NB4 (cell line): ENCODE results near the gene SREK1IP1.

Source experiments
- MYC ChIP-seq: IDR thresholded peaks from 2 replicates; pipeline ENCODE4 v1.6.1; 2011; ENCODE audit warnings: low read depth, low read length
- POLR2A ChIP-seq: IDR thresholded peaks from 2 replicates; pipeline ENCODE4 v1.6.1; 2011; ENCODE audit warnings: mild to moderate bottlenecking; ENCODE audit not compliant: insufficient read length; ENCODE audit errors: extremely low read depth
- TF ChIP-seq, protein P1 (sequence below): IDR thresholded peaks from one replicate; pipeline ENCODE4 v1.5.1; 2012; ENCODE audit warnings: low read depth, low read length

DNA sequence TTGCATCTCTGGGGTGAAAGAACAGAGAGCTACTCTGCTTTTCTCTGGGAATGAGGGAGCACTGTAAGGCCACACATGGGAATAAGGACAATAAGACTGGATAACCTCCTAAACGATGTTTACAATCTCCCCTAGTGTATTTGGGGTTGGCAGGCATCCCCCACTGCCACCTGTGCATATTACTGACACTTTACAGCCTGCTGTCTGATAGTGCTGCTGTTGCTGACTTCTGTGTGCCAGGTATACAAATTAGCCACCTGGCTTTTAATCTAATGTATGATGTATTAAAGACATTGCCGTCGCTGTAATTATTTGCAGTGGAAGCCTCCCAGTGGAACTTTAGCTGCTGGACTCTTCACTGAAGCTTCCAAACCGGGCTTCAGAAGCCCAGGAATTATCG is 82.6 kb downstream of the SREK1IP1 start:
- TF ChIP-seq, protein P1, sequence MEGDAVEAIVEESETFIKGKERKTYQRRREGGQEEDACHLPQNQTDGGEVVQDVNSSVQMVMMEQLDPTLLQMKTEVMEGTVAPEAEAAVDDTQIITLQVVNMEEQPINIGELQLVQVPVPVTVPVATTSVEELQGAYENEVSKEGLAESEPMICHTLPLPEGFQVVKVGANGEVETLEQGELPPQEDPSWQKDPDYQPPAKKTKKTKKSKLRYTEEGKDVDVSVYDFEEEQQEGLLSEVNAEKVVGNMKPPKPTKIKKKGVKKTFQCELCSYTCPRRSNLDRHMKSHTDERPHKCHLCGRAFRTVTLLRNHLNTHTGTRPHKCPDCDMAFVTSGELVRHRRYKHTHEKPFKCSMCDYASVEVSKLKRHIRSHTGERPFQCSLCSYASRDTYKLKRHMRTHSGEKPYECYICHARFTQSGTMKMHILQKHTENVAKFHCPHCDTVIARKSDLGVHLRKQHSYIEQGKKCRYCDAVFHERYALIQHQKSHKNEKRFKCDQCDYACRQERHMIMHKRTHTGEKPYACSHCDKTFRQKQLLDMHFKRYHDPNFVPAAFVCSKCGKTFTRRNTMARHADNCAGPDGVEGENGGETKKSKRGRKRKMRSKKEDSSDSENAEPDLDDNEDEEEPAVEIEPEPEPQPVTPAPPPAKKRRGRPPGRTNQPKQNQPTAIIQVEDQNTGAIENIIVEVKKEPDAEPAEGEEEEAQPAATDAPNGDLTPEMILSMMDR: no peak
- no peak for TF ChIP-seq MYC
- TF ChIP-seq POLR2A: no peak
